ENCODE results near the gene LPO.

LPO gene

GRCh38 chr17:58252141-58252540 is 13.8 kb downstream of the LPO start:
- in situ Hi-C loops (cut with HindIII; ENCODE audit: low sequenced_read_pairs): loop anchor here (5.0 kb wide), 1 partner anchor 35 kb away; no protein-coding TSS in a partner anchor

GRCh38 chr17:58253082-58253481 is 14.7 kb downstream of the LPO start:
- in situ Hi-C loops (cut with HindIII; ENCODE audit: low sequenced_read_pairs): loop anchor here (5.0 kb wide), 1 partner anchor 34 kb away; no protein-coding TSS in a partner anchor

GRCh38 chr17:58254803-58255202 is 16.4 kb downstream of the LPO start:
- in situ Hi-C loops (cut with HindIII; ENCODE audit: low sequenced_read_pairs): loop anchor here (5.0 kb wide), 1 partner anchor 32 kb away; no protein-coding TSS in a partner anchor

- in situ Hi-C loops (cut with HindIII; ENCODE audit: low sequenced_read_pairs): no loop called here
These were observed 23.8 kb downstream of the LPO start for GRCh38 chr17:58262149-58262548.

GRCh38 chr17:58263773-58264172 is 25.4 kb downstream of the LPO start:
- in situ Hi-C loops (cut with HindIII; ENCODE audit: low sequenced_read_pairs): no loop called here

GRCh38 chr17:58264407-58265103 is 26.2 kb downstream of the LPO start:
- in situ Hi-C loops (cut with HindIII; ENCODE audit: low sequenced_read_pairs): no loop called here

GRCh38 chr17:58265271-58265670 is 26.9 kb downstream of the LPO start:
- in situ Hi-C loops (cut with HindIII; ENCODE audit: low sequenced_read_pairs): no loop called here

- in situ Hi-C loops (cut with HindIII; ENCODE audit: low sequenced_read_pairs): no loop called here
These were observed 27.8 kb downstream of the LPO start for GRCh38 chr17:58265902-58266875.

GRCh38 chr17:58267347-58268324 is 29.3 kb downstream of the LPO start:
- in situ Hi-C loops (cut with HindIII; ENCODE audit: low sequenced_read_pairs): no loop called here

GRCh38 chr17:58268326-58268725 is 29.9 kb downstream of the LPO start:
- in situ Hi-C loops (cut with HindIII; ENCODE audit: low sequenced_read_pairs): no loop called here

GRCh38 chr17:58268774-58269556 is 30.6 kb downstream of the LPO start:
- in situ Hi-C loops (cut with HindIII; ENCODE audit: low sequenced_read_pairs): no loop called here

- in situ Hi-C loops (cut with HindIII; ENCODE audit: low sequenced_read_pairs): no loop called here
These were observed 31.3 kb downstream of the LPO start for GRCh38 chr17:58269557-58270291.

GRCh38 chr17:58270476-58271215 is 32.3 kb downstream of the LPO start:
- in situ Hi-C loops (cut with HindIII; ENCODE audit: low sequenced_read_pairs): no loop called here

GRCh38 chr17:58271216-58271931 is 33.0 kb downstream of the LPO start:
- in situ Hi-C loops (cut with HindIII; ENCODE audit: low sequenced_read_pairs): no loop called here

GRCh38 chr17:58272367-58273280 is 34.2 kb downstream of the LPO start:
- in situ Hi-C loops (cut with HindIII; ENCODE audit: low sequenced_read_pairs): no loop called here

GRCh38 chr17:58273453-58274104 is 35.2 kb downstream of the LPO start:
- in situ Hi-C loops (cut with HindIII; ENCODE audit: low sequenced_read_pairs): no loop called here
